ENCODE data around the gene SAMD4B.

DNA sequence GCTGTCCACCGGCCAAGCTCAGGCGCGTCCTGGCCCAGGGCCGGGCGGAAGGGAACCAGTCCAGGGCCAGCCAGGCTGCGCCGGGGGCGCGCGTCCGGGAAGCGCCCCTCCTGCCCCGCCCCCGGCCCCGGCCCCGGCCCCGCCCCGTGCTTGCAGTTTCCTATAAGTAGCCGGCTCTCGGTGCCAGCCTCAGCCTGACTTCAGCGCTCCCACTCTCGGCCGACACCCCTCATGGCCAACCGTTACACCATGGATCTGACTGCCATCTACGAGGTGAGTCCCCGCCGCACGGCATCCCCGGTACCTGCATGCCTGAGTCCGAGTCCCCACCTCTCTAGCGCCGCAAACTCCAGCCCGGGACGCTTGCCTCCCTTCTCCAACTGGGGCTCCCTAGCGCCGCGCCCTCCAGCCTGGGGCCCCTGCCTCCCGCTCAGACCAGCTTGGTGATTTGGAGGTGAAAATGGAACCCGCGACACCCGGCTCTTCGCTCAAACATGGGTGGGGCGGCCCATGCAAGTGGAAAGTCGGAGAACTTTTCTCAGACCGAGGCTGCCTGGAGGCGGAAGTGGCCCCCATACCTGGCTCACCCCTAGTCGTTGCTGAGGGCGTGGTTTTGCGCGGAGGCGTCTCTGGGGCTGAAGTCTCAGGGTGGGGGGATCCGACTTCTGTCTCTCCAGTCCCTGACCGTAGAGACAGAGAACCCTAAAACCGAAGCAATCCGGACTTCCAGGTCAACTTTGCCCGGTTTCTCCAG is 64.6 kb downstream of the SAMD4B start, which contains the start of gene ZFP36:
- TF ChIP-seq POLR2A (IDR thresholded peaks at IDR 0.05) (peak; percentile 99 to 100 (median 100)), POLR2AphosphoS5 (IDR thresholded peaks at IDR 0.05) (peak; percentile 100)
- TF ChIP-seq, protein P1, sequence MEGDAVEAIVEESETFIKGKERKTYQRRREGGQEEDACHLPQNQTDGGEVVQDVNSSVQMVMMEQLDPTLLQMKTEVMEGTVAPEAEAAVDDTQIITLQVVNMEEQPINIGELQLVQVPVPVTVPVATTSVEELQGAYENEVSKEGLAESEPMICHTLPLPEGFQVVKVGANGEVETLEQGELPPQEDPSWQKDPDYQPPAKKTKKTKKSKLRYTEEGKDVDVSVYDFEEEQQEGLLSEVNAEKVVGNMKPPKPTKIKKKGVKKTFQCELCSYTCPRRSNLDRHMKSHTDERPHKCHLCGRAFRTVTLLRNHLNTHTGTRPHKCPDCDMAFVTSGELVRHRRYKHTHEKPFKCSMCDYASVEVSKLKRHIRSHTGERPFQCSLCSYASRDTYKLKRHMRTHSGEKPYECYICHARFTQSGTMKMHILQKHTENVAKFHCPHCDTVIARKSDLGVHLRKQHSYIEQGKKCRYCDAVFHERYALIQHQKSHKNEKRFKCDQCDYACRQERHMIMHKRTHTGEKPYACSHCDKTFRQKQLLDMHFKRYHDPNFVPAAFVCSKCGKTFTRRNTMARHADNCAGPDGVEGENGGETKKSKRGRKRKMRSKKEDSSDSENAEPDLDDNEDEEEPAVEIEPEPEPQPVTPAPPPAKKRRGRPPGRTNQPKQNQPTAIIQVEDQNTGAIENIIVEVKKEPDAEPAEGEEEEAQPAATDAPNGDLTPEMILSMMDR (IDR thresholded peaks at IDR 0.05 in 8 of 11, conservative IDR thresholded peaks at IDR 0.05 in 3 of 11): peak in 2 of 11 experiments; percentile 8 to 22
